Measurements from ENCODE around the gene TMED10. TPM values are rescaled to one million over a fixed set of nuclear protein-coding genes. Genes with fewer than 3 reads are reported as not detected.

TMED10 gene
- total RNA-seq, 2 experiments from 2014 or later, result 129 to 221 TPM

DNA sequence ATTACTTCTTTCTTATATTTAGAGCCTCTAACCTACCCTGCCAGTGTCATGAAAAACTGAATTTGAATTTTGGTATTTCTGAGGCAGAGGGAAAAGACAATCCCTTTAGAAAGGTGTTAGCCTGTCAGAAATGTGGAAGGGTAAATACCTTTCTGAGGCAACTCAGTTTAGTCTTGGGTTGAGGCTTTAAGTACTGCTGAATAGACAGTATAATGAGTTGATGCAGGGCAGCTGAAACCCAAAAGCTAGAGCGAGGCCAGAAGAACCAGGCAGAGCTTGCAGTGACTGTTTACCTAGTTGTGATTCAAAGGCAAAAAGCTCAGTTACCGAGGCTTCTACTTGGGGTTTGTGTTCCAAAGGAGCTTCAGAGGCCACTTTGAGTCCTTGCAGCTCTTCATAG is 88.3 kb downstream of the TMED10 start:
- ChIA-PET POLR2A (interaction anchor here (0.9 to 1.2 kb wide), 3 partner anchors 13 to 30 kb away, joined by 3 read pairs; no protein-coding TSS in a partner anchor), CTCF (ENCODE audit: unreplicated experiment) (interaction anchor here (0.6 to 1.7 kb wide), 5 partner anchors 39 to 232 kb away, joined by 3 to 4 read pairs (median 3); no protein-coding TSS in a partner anchor)
- Histone ChIP-seq H3K9me3 (ENCODE audit: low read length) (no peaks in the 10 kb centered on the region), H3K36me3 (ENCODE audit: insufficient read depth, low read length) (peaks cover 82% of the 10 kb centered on the region), H3K4me3 (ENCODE audit: low read depth, low read length, poor library complexity, severe bottlenecking) (no peak overlapping the region), H2AFZ (ENCODE audit: low read length) (no peak overlapping the region), H3K27ac (ENCODE audit: low read depth, low read length, poor library complexity, severe bottlenecking) (no peak overlapping the region), H3K9me2 (ENCODE audit: insufficient read depth, low read length) (no peaks in the 10 kb centered on the region), H4K20me1 (ENCODE audit: insufficient read depth, low read length) (no peaks in the 10 kb centered on the region), H3K79me2 (ENCODE audit: insufficient read depth, low read depth, low read length) (no peaks in the 10 kb centered on the region), H3K4me1 (ENCODE audit: insufficient read depth, low read length, poor library complexity, severe bottlenecking) (no peaks in the 10 kb centered on the region), H3K4me2 (ENCODE audit: low read length) (no peak overlapping the region)
- TF ChIP-seq, protein P1, sequence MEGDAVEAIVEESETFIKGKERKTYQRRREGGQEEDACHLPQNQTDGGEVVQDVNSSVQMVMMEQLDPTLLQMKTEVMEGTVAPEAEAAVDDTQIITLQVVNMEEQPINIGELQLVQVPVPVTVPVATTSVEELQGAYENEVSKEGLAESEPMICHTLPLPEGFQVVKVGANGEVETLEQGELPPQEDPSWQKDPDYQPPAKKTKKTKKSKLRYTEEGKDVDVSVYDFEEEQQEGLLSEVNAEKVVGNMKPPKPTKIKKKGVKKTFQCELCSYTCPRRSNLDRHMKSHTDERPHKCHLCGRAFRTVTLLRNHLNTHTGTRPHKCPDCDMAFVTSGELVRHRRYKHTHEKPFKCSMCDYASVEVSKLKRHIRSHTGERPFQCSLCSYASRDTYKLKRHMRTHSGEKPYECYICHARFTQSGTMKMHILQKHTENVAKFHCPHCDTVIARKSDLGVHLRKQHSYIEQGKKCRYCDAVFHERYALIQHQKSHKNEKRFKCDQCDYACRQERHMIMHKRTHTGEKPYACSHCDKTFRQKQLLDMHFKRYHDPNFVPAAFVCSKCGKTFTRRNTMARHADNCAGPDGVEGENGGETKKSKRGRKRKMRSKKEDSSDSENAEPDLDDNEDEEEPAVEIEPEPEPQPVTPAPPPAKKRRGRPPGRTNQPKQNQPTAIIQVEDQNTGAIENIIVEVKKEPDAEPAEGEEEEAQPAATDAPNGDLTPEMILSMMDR (conservative IDR thresholded peaks at IDR 0.05; ENCODE audit: low read length), result no peak
- no peak for TF ChIP-seq EZH2phosphoT487 (IDR thresholded peaks at IDR 0.05; ENCODE audit: borderline replicate concordance, low read depth, low read length)
- intact Hi-C loops (cut with micrococcal nuclease; ENCODE audit: unreplicated experiment), result loop anchor here (1.0 kb wide), 3 partner anchors 142 to 227 kb away; no protein-coding TSS in a partner anchor
- no peak for DNase-seq (ENCODE audit: low spot score)
- BruUV-seq (replicated peaks), result no TSS peak

DNA sequence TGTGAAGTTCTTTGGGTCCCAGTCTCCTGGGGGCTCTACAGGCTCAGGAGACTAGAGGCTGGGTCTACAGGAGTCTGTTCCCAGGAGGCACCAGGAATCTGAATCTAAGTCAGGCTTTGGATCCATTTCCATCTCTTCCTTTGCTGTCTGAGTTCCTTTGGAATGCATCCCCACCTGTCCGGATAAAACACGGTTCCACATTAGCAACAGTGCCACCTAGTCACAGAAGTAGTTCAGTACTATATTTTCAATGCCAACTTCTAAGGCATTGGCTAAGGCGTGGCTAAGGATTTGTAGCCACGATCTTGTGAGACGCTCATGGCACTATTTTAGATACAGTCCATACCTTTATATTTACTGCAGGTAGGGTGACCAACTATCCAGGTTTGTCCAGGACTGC is 91.9 kb downstream of the TMED10 start:
- H2AFZ ChIP-seq (ENCODE audit: low read length), result no peak overlapping the region
- CTCF ChIA-PET (ENCODE audit: unreplicated experiment), result no interaction called here
- POLR2A ChIA-PET, result no interaction called here
- no peaks in the 10 kb centered on the region for H3K9me3 ChIP-seq (ENCODE audit: low read length)
- peaks cover 74% of the 10 kb centered on the region for H3K36me3 ChIP-seq (ENCODE audit: insufficient read depth, low read length)
- H3K79me2 ChIP-seq (ENCODE audit: insufficient read depth, low read depth, low read length), result no peaks in the 10 kb centered on the region
- no peak for DNase-seq (ENCODE audit: low spot score)
- no peak overlapping the region for H3K4me2 ChIP-seq (ENCODE audit: low read length)
- no peaks in the 10 kb centered on the region for H3K9me2 ChIP-seq (ENCODE audit: insufficient read depth, low read length)
- TF ChIP-seq EZH2phosphoT487 (IDR thresholded peaks at IDR 0.05; ENCODE audit: borderline replicate concordance, low read depth, low read length), result no peak
- TF ChIP-seq, protein P1 (conservative IDR thresholded peaks at IDR 0.05; ENCODE audit: low read length), result peak; percentile 36; the same call in 1 of the 2 replicates
- no peak overlapping the region for H3K27ac ChIP-seq (ENCODE audit: low read depth, low read length, poor library complexity, severe bottlenecking)
- H4K20me1 ChIP-seq (ENCODE audit: insufficient read depth, low read length), result no peaks in the 10 kb centered on the region
- no TSS peak for BruUV-seq (replicated peaks)
- no peak overlapping the region for H3K4me3 ChIP-seq (ENCODE audit: low read depth, low read length, poor library complexity, severe bottlenecking)
- intact Hi-C loops (cut with micrococcal nuclease; ENCODE audit: unreplicated experiment), result no loop called here
- H3K4me1 ChIP-seq (ENCODE audit: insufficient read depth, low read length, poor library complexity, severe bottlenecking), result no peaks in the 10 kb centered on the region

DNA sequence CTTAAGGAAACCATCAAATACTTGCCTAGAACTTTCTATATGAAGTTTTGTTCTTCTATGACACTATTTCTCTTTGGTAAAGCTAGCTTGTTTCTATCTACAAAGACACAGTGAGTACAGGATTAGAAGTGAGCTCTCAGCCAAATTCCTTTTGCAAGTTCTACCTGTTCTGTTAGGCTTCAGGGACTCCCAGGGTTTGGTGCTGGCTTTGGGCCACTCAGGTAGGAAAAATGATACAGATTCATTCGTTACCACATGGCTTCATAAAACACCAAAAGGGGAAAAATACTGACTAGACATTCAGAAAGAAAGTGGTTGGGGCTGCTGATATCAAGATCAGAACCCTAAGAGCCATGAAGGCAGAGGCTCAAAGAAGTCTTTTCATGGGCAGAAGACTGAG is 93.1 kb downstream of the TMED10 start:
- H3K4me3 ChIP-seq (ENCODE audit: low read depth, low read length, poor library complexity, severe bottlenecking), result no peak overlapping the region
- no peaks in the 10 kb centered on the region for H3K9me2 ChIP-seq (ENCODE audit: insufficient read depth, low read length)
- BruUV-seq (replicated peaks), result no TSS peak
- CTCF ChIA-PET (ENCODE audit: unreplicated experiment), result no interaction called here
- H3K4me2 ChIP-seq (ENCODE audit: low read length), result no peak overlapping the region
- no peaks in the 10 kb centered on the region for H4K20me1 ChIP-seq (ENCODE audit: insufficient read depth, low read length)
- intact Hi-C loops (cut with micrococcal nuclease; ENCODE audit: unreplicated experiment), result no loop called here
- TF ChIP-seq, protein P1 (conservative IDR thresholded peaks at IDR 0.05; ENCODE audit: low read length), result no peak
- TF ChIP-seq EZH2phosphoT487 (IDR thresholded peaks at IDR 0.05; ENCODE audit: borderline replicate concordance, low read depth, low read length), result no peak
- no peak for DNase-seq (ENCODE audit: low spot score)
- no peak overlapping the region for H3K27ac ChIP-seq (ENCODE audit: low read depth, low read length, poor library complexity, severe bottlenecking)
- POLR2A ChIA-PET, result interaction anchor here (0.6 kb wide), 1 partner anchor 228 kb away, joined by 3 read pairs; no protein-coding TSS in a partner anchor
- peaks cover 67% of the 10 kb centered on the region for H3K36me3 ChIP-seq (ENCODE audit: insufficient read depth, low read length)
- H3K79me2 ChIP-seq (ENCODE audit: insufficient read depth, low read depth, low read length), result no peaks in the 10 kb centered on the region
- no peak overlapping the region for H2AFZ ChIP-seq (ENCODE audit: low read length)
- no peaks in the 10 kb centered on the region for H3K9me3 ChIP-seq (ENCODE audit: low read length)
- no peaks in the 10 kb centered on the region for H3K4me1 ChIP-seq (ENCODE audit: insufficient read depth, low read length, poor library complexity, severe bottlenecking)

Measured in OCI-LY7 (cell line).